SKM-1 (cell line): Measurements from ENCODE around the gene LSMEM2.
A peak's percentile ranks its signal among the peaks of the same experiment; 100 is the strongest.

ENCODE experiments used
- DNase-seq: peaks from one replicate; lab custom pipeline; 2025; ENCODE audit not compliant: unreplicated experiment; lab: John Stamatoyannopoulos, UW

The LSMEM2 gene

GRCh38 chr3:50337175-50337861, 58.4 kb downstream of the LSMEM2 start:
- DNase-seq = peak; percentile 96
